Measurements from ENCODE around the gene KIAA1549. TPM values are rescaled to one million over a fixed set of nuclear protein-coding genes. Genes with fewer than 3 reads are reported as not detected.

Gene KIAA1549
- total RNA-seq, 3 donors from 2014 or later (not counting 1 experiment from before 2014, with no cell fraction given), result 0.08 to 0.09 (median 0.09) TPM

- 19% methylated on average over 4 of the region's 4 CpGs for WGBS (ENCODE audit: insufficient coverage)
- H3K9me3 Mint-ChIP-seq, result no peaks in the 10 kb centered on the region
- no peak overlapping the region for H3K4me3 Mint-ChIP-seq
- Histone ChIP-seq H3K27ac (ENCODE audit: low read length) (peak overlapping the region; percentile 22), H3K27me3 (ENCODE audit: control insufficient read depth, insufficient read depth, low read length) (no peaks in the 10 kb centered on the region), H3K4me1 (ENCODE audit: control insufficient read depth, insufficient read depth, low read length) (peaks cover 5% of the 10 kb centered on the region), H3K4me3 (ENCODE audit: low read length) (no peak overlapping the region), H3K9me3 (ENCODE audit: control insufficient read depth, insufficient read depth, low read length) (no peaks in the 10 kb centered on the region), H3K36me3 (ENCODE audit: control insufficient read depth, insufficient read depth, low read length) (no peaks in the 10 kb centered on the region)
- no peaks in the 10 kb centered on the region for H3K36me3 Mint-ChIP-seq
- DNase-seq (peak in 1 of 2 donors; percentile 87), ATAC-seq (peak; percentile 77 to 97 (median 87))
- H3K27me3 Mint-ChIP-seq (ENCODE audit: low read depth in 2 of 2), result peaks cover 0 to 15% of the 10 kb centered on the region in 2 donors
- intact Hi-C loops (cut with micrococcal nuclease), result loop anchor here (1.0 to 5.0 kb wide), 2 partner anchors 189 to 241 kb away; no protein-coding TSS in a partner anchor
- peak; percentile 82 for TF ChIP-seq CTCF (IDR thresholded peaks at IDR 0.05)
- peak overlapping the region; percentile 51 to 81 for H3K27ac Mint-ChIP-seq
- H3K4me1 Mint-ChIP-seq, result peaks cover 5 to 6% of the 10 kb centered on the region in 2 donors
Measured at GRCh38 chr7:138886501-138886917, 94.7 kb downstream of the KIAA1549 start.

DNA sequence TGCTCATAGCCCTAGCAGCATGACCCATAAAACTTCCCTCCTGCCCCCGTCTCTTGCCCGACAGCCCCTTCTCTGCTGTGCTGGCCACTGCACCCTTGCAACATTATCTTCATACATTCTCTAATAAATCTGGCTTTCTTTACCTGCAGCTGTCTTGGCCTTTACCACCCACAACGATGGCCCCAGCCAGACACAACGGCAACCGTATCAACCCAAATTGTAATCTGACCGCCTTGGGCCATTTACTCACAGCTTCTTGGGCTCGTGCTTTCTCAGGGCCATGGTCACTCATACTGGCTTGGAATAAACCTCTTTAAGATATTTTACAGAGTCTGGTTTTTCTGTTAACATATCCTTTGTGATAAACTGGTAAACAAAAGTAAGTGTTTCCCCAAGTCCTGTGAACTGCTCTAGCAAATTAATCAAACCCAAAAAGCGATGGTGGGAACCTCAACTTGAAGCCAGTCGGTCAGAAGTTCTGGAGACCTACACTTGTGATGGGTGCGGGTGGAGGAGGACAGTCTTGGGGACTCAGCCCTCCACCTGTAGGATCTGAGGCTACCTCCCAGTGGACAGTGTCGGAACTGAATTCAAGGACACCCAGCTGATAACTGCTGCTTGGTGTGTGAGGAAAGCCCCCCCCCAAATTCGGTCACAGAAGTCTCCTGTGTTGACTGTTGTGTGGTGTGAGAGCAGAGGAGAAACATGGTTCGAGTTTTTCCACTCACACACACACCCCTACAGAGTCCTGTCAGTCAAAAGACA is 95.6 kb downstream of the KIAA1549 start:
- H3K36me3 ChIP-seq (ENCODE audit: control insufficient read depth, insufficient read depth, low read length), result no peaks in the 10 kb centered on the region
- H3K4me3 Mint-ChIP-seq, result no peak overlapping the region
- no peak for TF ChIP-seq CTCF (IDR thresholded peaks at IDR 0.05)
- no peak overlapping the region for H3K4me3 ChIP-seq (ENCODE audit: low read length)
- no peaks in the 10 kb centered on the region for H3K9me3 Mint-ChIP-seq
- no peaks in the 10 kb centered on the region for H3K9me3 ChIP-seq (ENCODE audit: control insufficient read depth, insufficient read depth, low read length)
- ATAC-seq (no peak), DNase-seq (peak in 1 of 2 donors; percentile 13)
- intact Hi-C loops (cut with micrococcal nuclease), result loop anchor here (1.0 to 5.0 kb wide), 2 partner anchors 190 to 242 kb away; no protein-coding TSS in a partner anchor
- H3K27me3 ChIP-seq (ENCODE audit: control insufficient read depth, insufficient read depth, low read length), result no peaks in the 10 kb centered on the region
- WGBS (ENCODE audit: insufficient coverage), result 93% methylated on average over 11 of the region's 13 CpGs
- peaks cover 5 to 6% of the 10 kb centered on the region in 2 donors for H3K4me1 Mint-ChIP-seq
- no peak overlapping the region for H3K27ac Mint-ChIP-seq
- H3K4me1 ChIP-seq (ENCODE audit: control insufficient read depth, insufficient read depth, low read length), result peaks cover 5% of the 10 kb centered on the region
- H3K27me3 Mint-ChIP-seq (ENCODE audit: low read depth in 2 of 2), result peaks cover 0 to 9% of the 10 kb centered on the region in 2 donors
- H3K36me3 Mint-ChIP-seq, result no peaks in the 10 kb centered on the region
- H3K27ac ChIP-seq (ENCODE audit: low read length), result no peak overlapping the region

DNA sequence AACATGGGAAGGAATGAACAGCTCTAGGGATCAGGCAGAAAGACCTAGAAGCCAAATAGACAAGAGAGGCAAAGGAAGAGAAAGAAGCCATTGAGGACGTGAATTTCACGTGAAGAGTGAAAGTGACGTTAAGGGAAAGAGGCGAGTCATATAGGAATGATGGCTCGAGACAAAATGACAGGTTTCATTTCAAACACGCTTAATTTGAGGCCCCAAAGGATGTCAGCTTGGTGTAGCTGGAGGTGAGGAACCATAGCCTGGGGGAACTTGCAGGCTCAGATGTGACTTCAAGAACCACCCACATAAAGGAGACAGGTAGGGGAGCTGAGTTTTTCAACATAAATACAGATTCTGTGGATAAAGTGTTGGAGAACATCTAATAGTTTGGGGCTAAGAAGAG is 98.9 kb downstream of the KIAA1549 start:
- no peak overlapping the region for H3K4me3 Mint-ChIP-seq
- H3K4me3 ChIP-seq (ENCODE audit: low read length), result no peak overlapping the region
- no peaks in the 10 kb centered on the region for H3K9me3 ChIP-seq (ENCODE audit: control insufficient read depth, insufficient read depth, low read length)
- intact Hi-C loops (cut with micrococcal nuclease), result no loop called here
- H3K27me3 ChIP-seq (ENCODE audit: control insufficient read depth, insufficient read depth, low read length), result no peaks in the 10 kb centered on the region
- TF ChIP-seq CTCF (IDR thresholded peaks at IDR 0.05), result no peak
- H3K4me1 Mint-ChIP-seq, result peaks cover 5 to 6% of the 10 kb centered on the region in 2 donors
- peaks cover 0 to 9% of the 10 kb centered on the region in 2 donors for H3K27me3 Mint-ChIP-seq (ENCODE audit: low read depth in 2 of 2)
- peaks cover 5% of the 10 kb centered on the region for H3K4me1 ChIP-seq (ENCODE audit: control insufficient read depth, insufficient read depth, low read length)
- ATAC-seq, result no peak
- DNase-seq, result no peak
- H3K27ac ChIP-seq (ENCODE audit: low read length), result no peak overlapping the region
- peak overlapping the region in 1 of 2 donors; percentile 46 for H3K27ac Mint-ChIP-seq
- 84% methylated on average over 6 of the region's 6 CpGs for WGBS (ENCODE audit: insufficient coverage)
- H3K9me3 Mint-ChIP-seq, result no peaks in the 10 kb centered on the region
- no peaks in the 10 kb centered on the region for H3K36me3 Mint-ChIP-seq
- H3K36me3 ChIP-seq (ENCODE audit: control insufficient read depth, insufficient read depth, low read length), result no peaks in the 10 kb centered on the region

Data from natural killer cell (primary cell).